Aorta (tissue), 5 donors: ENCODE measurements around the gene HNRNPLL. TPM values are rescaled to one million over a fixed set of nuclear protein-coding genes. Genes with fewer than 3 reads are reported as not detected.

Source experiments
- ATAC-seq: fragments of 200-7000 bp; cut with Tn5 transposase; one replicate; pipeline ENCODE4 v1.9.1; 2022; ENCODE audit warnings: moderate library complexity; ENCODE audit not compliant: low FRiP score
- DNase-seq, 2 donors: peaks; one replicate each; pipeline ENCODE4 v3.0.0-alpha.2; 2020
- H3K27ac ChIP-seq, 2 donors: one replicate each; pipeline ENCODE4 v1.5.1; 2013; ENCODE audit warnings: low read length in 2 of 2, mild to moderate bottlenecking in 2 of 2, moderate library complexity in 2 of 2, control low read depth in 1 of 2, inconsistent platforms in 1 of 2, low read depth in 1 of 2
- H3K27me3 ChIP-seq, 2 donors: one replicate each; pipeline ENCODE4 v1.6.1; 2013; ENCODE audit warnings: control low read depth in 1 of 2, low read length in 1 of 2, mild to moderate bottlenecking in 1 of 2, moderate library complexity in 1 of 2; ENCODE audit not compliant: insufficient read depth in 2 of 2, control insufficient read depth in 1 of 2
- H3K36me3 ChIP-seq, 2 donors: one replicate each; pipeline ENCODE4 v1.6.1; 2013; ENCODE audit warnings: control low read depth in 1 of 2, low read length in 1 of 2, mild to moderate bottlenecking in 1 of 2; ENCODE audit not compliant: insufficient read depth in 2 of 2, control insufficient read depth in 1 of 2
- H3K4me1 ChIP-seq, 2 donors: one replicate each; pipeline ENCODE4 v1.6.1; 2013; ENCODE audit warnings: low read length in 2 of 2, control low read depth in 1 of 2, mild to moderate bottlenecking in 1 of 2, moderate library complexity in 1 of 2; ENCODE audit not compliant: insufficient read depth in 2 of 2, control insufficient read depth in 1 of 2
- H3K4me3 ChIP-seq, 2 donors: one replicate each; pipeline ENCODE4 v1.5.1; 2013; ENCODE audit warnings: low read length in 2 of 2, control low read depth in 1 of 2, mild to moderate bottlenecking in 1 of 2
- H3K9me3 ChIP-seq: one replicate; pipeline ENCODE4 v1.6.1; 2013; ENCODE audit warnings: mild to moderate bottlenecking, low read length; ENCODE audit not compliant: control insufficient read depth
- WGBS, 2 donors: extraction: QIAGEN DNeasy Blood & Tissue Kit; methylation state at CpG; one replicate each; pipeline ENCODE4 v1.1.7; 2013; 5-methylcytosine and 5-hydroxymethylcytosine counted together
- intact Hi-C, 2 donors: fragments of 100-400 bp; cut with DNase I; formaldehyde crosslinking; loops; one replicate each; pipeline versions ENCODE4 v1.14.2 to v1.15.0; 2022
- polyA plus RNA-seq, 2 donors: library from polyadenylated mRNA; stranded (reverse); fragments of 200-250 nt; gene quantifications; one replicate each; pipeline ENCODE4 v1.2.3, GENCODE V29; 2013
- total RNA-seq, 2 donors: library from RNA; stranded (reverse); fragmentation: NEBNext Ultra II Directional; extraction: Animal tissue kit (Norgen Biotek cat#: 25700); gene quantifications; one replicate each; pipeline ENCODE4 v1.2.1, GENCODE V29; 2021
- donor health status: healthy with polysubstance abuse.
- donor health status: Bipolar disorder and iron deficiency.
- donor health status: DM: no; HTN: no; CAD: no.
- donor health status: DM: no; HTN: no; CAD: no.
- donor health status: DM: yes; HTN: yes; CAD: no.

Gene HNRNPLL
- total and polyA plus RNA-seq, 4 donors, result 15.9 to 65.2 (median 40.2) TPM

DNA sequence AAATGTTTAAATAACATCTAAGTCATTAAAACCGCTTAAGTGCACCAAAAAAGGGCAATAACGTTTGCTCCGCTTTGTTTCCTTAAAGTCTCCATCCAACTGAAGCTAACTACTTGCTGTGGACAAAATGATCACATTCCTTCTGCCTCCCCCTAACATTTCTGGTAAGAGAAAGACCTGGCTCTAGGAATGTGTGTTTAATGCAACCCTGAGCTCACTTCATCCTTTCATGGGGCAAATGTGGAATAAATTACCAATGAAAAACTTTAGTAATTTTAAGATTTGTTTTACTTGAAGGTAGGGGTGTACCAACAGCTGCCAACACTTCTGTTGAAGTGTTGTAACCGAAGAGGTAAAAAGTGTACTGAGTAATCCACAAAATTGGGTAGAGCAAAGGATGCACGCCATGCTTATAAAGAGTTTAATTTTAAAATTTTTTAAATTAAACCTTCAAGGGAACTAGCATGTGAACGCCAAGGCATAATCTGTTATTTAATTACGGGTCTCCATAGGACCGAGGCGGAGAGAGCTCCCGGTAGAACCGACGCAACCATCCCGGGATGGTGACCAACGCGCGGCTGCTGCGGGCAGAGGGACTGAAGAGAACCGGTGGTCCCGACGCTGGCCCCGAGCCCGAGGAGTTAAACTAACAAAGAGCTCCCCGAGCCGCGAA lies 1.1 kb downstream of the HNRNPLL start:
- no peaks in the 10 kb centered on the region for H3K27me3 ChIP-seq
- DNase-seq (no peak), ATAC-seq (peak; percentile 2)
- peak overlapping the region; percentile 46 to 99 for H3K4me3 ChIP-seq
- H3K27ac ChIP-seq, result peak overlapping the region; percentile 81 to 94
- intact Hi-C loops, result loop anchor here (2.0 to 5.0 kb wide), 3 partner anchors 65 to 121 kb away; partner anchors contain the start of gene GALM (in 2 of the 2)
- H3K36me3 ChIP-seq, result no peaks in the 10 kb centered on the region
- WGBS, 2 donors, result 0 to 1% methylated on average over 25 of the region's 25 CpGs
- H3K4me1 ChIP-seq, result peaks cover 0 to 2% of the 10 kb centered on the region in 2 donors
- no peaks in the 10 kb centered on the region for H3K9me3 ChIP-seq

DNA sequence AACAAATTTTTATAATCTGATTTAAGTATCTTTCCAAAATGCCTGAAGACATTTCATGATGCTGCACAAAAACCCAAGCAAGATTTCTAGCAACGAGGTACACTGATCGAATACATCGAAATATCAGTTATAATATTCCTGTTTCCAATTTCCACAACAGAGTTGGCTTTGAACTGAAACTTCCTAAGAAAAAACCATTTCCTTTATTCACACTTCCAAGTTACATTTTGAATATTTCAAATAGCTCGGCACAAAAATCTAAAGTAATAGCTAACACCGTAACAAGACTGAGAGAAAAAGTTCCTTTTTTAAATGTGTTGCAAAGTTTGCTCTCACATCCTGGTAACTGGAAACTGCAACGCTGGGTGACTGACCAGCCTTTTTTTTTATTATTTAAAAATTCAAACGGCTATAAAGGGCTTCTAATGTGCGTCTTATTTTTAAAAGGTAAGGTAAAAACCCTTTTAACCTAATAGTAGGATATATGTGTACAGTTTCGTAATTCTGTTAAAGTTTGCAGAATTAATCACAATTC lies 1.7 kb downstream of the HNRNPLL start:
- no peaks in the 10 kb centered on the region for H3K36me3 ChIP-seq

DNA sequence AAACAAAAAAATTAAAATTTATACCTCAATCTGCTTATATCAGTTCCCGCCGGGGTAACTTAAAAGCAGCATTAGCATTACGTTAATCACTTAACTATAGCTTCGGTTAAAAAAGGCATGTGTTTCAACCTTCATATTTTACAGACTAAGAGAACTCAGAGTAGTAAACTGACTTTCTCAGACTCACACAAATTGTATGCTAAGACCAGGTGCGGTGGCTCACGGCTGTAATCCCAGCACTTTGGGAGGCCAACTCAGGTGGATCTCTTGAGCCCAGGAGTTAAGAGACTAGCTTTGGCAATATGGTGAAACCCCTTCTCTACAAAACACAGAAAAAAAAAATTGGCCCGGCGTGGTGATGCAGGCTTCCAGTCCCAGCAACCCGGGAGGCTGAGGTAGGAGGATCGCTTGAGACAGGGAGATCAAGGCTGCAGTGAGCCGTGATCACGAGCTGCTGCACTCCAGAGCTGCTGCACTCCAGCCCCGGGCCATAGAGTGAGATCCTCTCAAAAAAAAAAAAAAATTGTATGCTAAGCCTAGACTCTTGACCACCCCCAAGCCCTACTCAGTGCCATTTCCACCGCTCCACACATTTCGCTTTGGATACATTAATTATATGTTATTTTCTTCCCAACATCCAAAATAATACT lies 2.4 kb downstream of the HNRNPLL start:
- Histone ChIP-seq H3K27me3 (no peaks in the 10 kb centered on the region), H3K27ac (peak overlapping the region in 1 of 2 donors; percentile 83), H3K9me3 (no peaks in the 10 kb centered on the region), H3K4me1 (peaks cover 0 to 2% of the 10 kb centered on the region in 2 donors), H3K4me3 (peak overlapping the region; percentile 46 to 99), H3K36me3 (no peaks in the 10 kb centered on the region)
- no peak for ATAC-seq
- intact Hi-C loops, result loop anchor here (2.0 to 5.0 kb wide), 3 partner anchors 66 to 122 kb away; partner anchors contain the start of gene GALM (in 2 of the 2)
- DNase-seq, result no peak
- WGBS, 2 donors, result 13 to 14% methylated on average over 15 of the region's 15 CpGs

More for the DNA sequence above, 1.7 kb downstream of the HNRNPLL start:
- DNase-seq (no peak), ATAC-seq (no peak)
- Histone ChIP-seq H3K27ac (no peak overlapping the region), H3K9me3 (no peaks in the 10 kb centered on the region), H3K4me1 (peaks cover 0 to 2% of the 10 kb centered on the region in 2 donors), H3K27me3 (no peaks in the 10 kb centered on the region), H3K4me3 (peak overlapping the region; percentile 46 to 99)
- WGBS, 2 donors, result 1 to 2% methylated on average over 9 of the region's 9 CpGs
- intact Hi-C loops, result loop anchor here (2.0 to 5.0 kb wide), 3 partner anchors 66 to 121 kb away; partner anchors contain the start of gene GALM (in 2 of the 2)

DNA sequence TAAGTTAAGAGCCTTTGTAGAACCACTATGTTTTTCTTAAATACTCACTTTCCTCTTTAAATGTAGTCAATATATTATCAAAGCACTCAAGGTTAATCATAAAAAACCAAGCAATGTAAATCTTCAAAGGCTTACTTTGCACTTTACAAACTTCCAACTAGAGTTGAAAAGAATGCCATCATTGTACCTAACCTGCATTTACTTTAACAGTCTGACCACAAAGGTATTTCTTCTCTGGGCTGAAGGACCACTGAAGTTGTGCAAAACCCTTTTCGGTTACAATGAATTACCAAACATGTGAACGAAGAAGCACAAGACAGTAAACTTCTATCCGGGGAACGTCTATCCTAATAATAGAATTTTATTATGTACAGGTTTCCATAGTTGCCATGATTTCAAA lies 3.0 kb downstream of the HNRNPLL start:
- intact Hi-C loops, result loop anchor here (2.0 to 5.0 kb wide), 3 partner anchors 67 to 123 kb away; partner anchors contain the start of gene GALM (in 2 of the 2)
- ATAC-seq (no peak), DNase-seq (no peak)
- peaks cover 0 to 2% of the 10 kb centered on the region in 2 donors for H3K4me1 ChIP-seq
- H3K9me3 ChIP-seq, result no peaks in the 10 kb centered on the region
- no peaks in the 10 kb centered on the region for H3K36me3 ChIP-seq
- H3K27me3 ChIP-seq, result no peaks in the 10 kb centered on the region
- WGBS, 2 donors, result 4 to 6% methylated on average over 4 of the region's 4 CpGs
- no peak overlapping the region for H3K4me3 ChIP-seq
- H3K27ac ChIP-seq, result no peak overlapping the region

DNA sequence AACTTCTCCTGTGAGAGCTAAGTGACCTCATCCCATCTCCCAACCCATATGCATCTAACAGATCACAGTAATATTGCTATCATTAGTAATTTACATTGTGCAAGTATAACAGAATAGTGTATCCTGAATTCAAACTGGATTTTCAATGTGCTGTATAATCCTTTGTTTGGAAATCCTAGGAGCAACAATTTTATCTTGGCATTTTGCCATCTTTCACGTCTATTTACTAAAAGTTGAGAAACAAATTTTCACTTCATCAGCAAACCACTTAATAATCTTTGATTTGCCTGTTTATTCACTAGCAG lies 3.8 kb downstream of the HNRNPLL start:
- Histone ChIP-seq H3K4me1 (peaks cover 0 to 2% of the 10 kb centered on the region in 2 donors), H3K27ac (no peak overlapping the region), H3K4me3 (no peak overlapping the region), H3K9me3 (no peaks in the 10 kb centered on the region), H3K27me3 (no peaks in the 10 kb centered on the region), H3K36me3 (no peaks in the 10 kb centered on the region)
- 0% methylated on average over 1 of the region's 1 CpG for WGBS, 2 donors
- DNase-seq (no peak), ATAC-seq (no peak)
- intact Hi-C loops, result no loop called here

DNA sequence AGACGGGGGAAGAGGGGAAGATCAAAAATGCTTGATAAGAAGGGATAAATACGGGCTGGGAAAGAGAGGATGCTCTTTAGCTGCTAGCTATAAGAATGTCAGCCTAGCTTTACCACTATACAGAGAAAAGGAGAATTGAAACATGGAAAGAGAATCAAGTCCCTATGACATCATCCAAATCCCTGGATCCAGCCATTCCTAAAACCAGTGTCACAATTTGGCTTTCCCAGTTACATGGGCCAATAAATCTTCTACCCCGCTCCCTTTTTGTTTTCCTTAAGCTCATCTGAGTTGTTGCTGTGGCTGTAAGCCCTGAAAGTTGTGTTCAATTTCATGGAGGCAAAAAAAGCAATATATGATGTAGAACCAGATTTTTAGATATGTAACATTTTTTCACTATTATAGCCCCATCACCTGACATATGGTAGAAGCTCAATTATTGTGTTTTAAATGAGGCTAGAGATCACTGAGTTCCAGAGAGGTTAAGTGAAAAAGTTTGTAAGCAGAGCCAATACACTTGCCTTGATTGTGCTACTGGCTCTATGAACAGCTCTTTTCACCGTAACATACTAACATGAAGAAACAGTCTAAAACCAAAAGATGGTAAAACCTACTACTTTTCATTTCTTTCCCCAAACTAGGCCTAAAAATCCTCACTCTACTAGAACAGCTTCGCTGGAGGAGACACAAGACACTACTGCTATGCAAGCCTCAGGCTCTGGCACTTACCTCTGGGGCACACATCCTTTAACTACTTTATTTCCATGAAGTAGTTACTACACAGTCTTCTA lies 4.3 kb downstream of the HNRNPLL start:
- no peak for DNase-seq
- Histone ChIP-seq H3K27me3 (no peaks in the 10 kb centered on the region), H3K27ac (no peak overlapping the region), H3K36me3 (no peaks in the 10 kb centered on the region), H3K4me1 (peaks cover 0 to 2% of the 10 kb centered on the region in 2 donors), H3K4me3 (no peak overlapping the region), H3K9me3 (no peaks in the 10 kb centered on the region)
- ATAC-seq, result no peak
- WGBS, 2 donors, result 56 to 57% methylated on average over 5 of the region's 5 CpGs
- intact Hi-C loops, result no loop called here

DNA sequence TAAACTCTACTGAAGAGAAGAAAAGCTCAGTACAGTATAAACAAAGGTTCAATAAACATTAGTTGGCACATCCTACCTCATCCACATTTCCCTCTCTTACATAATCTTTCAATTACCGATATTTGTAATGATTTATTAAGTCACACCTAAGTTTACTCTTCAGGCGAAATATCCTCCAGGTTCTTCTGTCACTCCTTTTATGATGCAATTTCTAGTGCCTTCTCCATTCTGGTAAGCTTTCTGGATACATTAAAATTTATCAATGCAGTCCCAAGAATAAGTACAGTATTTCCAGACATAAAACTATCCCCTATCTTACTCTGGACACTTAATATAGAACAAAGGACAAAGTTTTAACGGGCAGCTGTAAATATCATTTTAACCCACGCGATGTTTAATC lies 5.6 kb downstream of the HNRNPLL start:
- no peaks in the 10 kb centered on the region for H3K36me3 ChIP-seq
- no peaks in the 10 kb centered on the region for H3K9me3 ChIP-seq
- no peak for ATAC-seq
- peaks cover 0 to 2% of the 10 kb centered on the region in 2 donors for H3K4me1 ChIP-seq
- no peak overlapping the region for H3K27ac ChIP-seq
- WGBS, 2 donors, result 87 to 90% methylated on average over 5 of the region's 5 CpGs
- intact Hi-C loops, result no loop called here
- H3K4me3 ChIP-seq, result no peak overlapping the region
- H3K27me3 ChIP-seq, result no peaks in the 10 kb centered on the region
- DNase-seq, result no peak

DNA sequence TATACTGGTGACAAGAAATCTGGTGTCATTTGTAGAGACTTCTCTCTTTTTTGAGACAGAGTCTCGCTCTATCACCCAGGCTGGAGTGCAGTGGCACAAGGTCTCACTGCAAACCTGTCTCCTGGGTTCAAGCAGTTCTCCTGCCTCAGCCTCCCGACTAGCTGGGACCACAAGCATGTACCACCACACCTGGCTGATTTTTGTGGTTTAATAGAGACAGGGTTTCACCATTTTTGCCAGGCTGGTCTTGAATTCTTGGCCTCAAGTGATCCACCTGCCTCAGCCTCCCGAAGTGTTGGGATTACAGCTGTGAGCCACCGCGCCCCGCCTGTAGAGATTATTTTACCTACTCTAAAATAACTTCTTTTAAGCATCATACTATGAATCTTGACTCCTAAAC lies 6.5 kb downstream of the HNRNPLL start:
- H3K36me3 ChIP-seq, result no peaks in the 10 kb centered on the region
- H3K27me3 ChIP-seq, result no peaks in the 10 kb centered on the region
- ATAC-seq (no peak), DNase-seq (no peak)
- intact Hi-C loops, result no loop called here
- H3K4me3 ChIP-seq, result no peak overlapping the region
- WGBS, 2 donors, result 91 to 93% methylated on average over 6 of the region's 6 CpGs
- no peaks in the 10 kb centered on the region for H3K9me3 ChIP-seq
- no peak overlapping the region for H3K27ac ChIP-seq
- peaks cover 0 to 4% of the 10 kb centered on the region in 2 donors for H3K4me1 ChIP-seq
